Hematopoietic multipotent progenitor cell treated with erythropoietin and hydrocortisone succinate and interleukin-3 and kit ligand, for 17 days (in vitro differentiated cells): Measurements from ENCODE around the gene AXDND1.

Source experiments
- DNase-seq: peaks from one replicate; pipeline ENCODE4 v3.0.0-alpha.2; 2015; ENCODE audit warnings: low spot score

AXDND1 gene

GRCh38 chr1:179576509-179576908 lies 210.7 kb downstream of the AXDND1 start:
- DNase-seq: no peak

DNA sequence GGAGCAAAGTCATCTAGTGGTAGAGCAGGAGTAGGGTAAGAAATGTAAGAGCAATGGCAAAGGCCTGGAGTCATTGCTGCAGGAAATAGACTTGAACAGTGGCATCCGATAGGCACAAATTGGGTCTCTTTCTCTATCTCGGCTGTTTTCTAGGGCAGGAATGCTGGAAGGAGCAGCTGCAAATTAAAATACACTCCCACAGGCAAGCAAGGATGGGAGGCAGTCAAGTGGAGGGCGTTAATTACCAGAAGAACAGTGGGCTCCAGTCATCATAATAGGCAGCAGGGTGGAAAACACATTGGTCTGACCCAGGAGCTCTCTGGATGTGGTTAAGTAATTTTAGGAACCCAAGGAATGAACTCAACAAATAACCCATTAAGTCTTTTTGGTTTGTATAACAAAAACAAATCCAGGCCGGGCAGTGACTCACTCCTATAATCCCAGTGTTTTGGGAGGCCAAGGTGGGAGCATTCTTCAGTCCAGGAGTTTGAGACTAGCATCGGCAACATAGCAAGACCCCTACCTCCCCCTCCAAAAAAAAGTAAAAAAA lies 218.1 kb downstream of the AXDND1 start:
- DNase-seq: no peak

- DNase-seq: no peak
These were observed 220.5 kb downstream of the AXDND1 start for GRCh38 chr1:179586107-179586823.

DNA sequence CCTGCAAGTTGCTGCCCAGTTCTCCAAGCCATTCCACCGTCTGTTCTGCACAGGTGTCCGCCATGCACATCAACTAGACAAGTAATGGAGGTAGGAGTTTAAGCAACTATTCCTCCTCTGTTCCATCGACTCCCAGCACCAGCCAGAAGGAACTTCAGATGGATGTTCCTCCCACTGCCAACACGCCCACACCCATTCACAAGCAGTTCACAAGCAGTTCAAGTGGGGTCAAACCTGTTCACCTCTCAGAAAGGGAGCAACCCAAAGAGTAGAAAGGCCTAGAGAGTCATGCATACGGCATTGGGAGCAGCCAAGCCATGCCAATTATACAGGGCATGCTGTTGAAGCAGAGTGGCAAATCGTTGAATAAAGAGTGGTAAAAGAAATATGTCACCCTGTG lies 221.6 kb downstream of the AXDND1 start:
- DNase-seq: no peak

DNA sequence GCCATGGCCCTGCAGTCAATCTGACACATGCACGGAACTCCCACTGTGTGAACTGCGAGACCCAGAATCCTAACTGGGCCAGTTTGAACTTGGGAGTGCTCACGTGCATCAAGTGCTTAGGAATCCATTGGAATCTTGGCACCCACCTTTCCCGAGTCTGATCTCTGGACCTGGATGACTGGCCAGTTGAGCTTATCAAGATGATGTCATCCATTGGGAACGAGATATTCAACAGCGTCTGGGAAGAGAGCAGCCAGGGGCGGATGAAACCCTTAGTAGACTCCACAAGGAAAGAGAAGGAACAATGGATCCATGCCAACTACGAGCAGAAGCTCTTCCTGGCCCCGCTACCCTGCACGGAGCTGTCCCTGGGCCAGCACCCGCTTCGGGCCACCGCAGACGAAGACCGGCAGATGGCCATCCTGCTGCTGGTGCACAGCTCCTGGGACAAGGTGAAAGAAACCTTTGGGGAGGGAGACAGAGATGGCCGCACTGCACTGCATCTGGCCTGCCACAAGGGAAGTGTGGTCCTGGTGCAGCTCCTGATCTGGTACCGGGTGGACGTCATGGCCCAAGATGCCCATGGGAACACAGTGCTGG lies 222.8 kb downstream of the AXDND1 start:
- no peak for DNase-seq

DNA sequence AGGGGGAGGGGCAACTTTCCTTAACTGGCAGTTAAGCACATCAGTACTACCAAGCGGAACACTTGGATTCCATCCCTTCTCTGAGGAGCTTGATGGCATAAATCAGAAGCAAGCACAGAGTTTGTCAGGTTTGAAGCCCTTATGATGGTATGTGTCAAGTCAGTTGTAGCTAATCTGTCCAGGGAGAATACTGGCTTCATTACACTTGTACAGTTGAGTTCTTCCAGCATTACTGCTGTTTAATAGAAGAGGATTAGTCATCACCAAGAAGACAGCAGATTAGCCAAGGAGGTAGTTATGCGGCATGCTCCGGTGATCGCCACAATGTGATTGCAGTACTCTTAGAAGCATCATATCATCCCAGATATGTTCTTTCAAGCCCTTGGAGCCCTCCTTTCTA lies 223.7 kb downstream of the AXDND1 start:
- no peak for DNase-seq

- DNase-seq: no peak
These were observed 224.9 kb downstream of the AXDND1 start for GRCh38 chr1:179590671-179591070.

GRCh38 chr1:179591253-179591591 lies 225.5 kb downstream of the AXDND1 start:
- DNase-seq: no peak

- DNase-seq: no peak
These were observed 226.1 kb downstream of the AXDND1 start, which contains the start of gene TDRD5 for GRCh38 chr1:179591592-179592580. TSS of gene TDRD5 (plus strand) at chr1:179591832. CDS start at chr1:179592616, 784 bp downstream.

- DNase-seq: no peak
These were observed 232.9 kb downstream of the AXDND1 start for GRCh38 chr1:179598631-179599030.

GRCh38 chr1:179599623-179600249 lies 234.0 kb downstream of the AXDND1 start:
- peak; percentile 6 for DNase-seq

GRCh38 chr1:179601093-179601492 lies 235.3 kb downstream of the AXDND1 start:
- DNase-seq: no peak
